WI38 (cell line): ENCODE results near the gene UCN3.

Source experiments
- H3K4me3 ChIP-seq: 2 replicates; pipeline ENCODE4 v1.5.1; 2011; ENCODE audit warnings: low read depth, mild to moderate bottlenecking, control low read depth, low read length
- CTCF ChIP-seq: IDR thresholded peaks from 2 replicates; pipeline ENCODE4 v1.5.1; 2012; ENCODE audit warnings: low read depth, mild to moderate bottlenecking, control low read depth, low read length

The UCN3 gene

GRCh38 chr10:5349362-5349761 lies 15.4 kb upstream of the UCN3 start:
- no peak for TF ChIP-seq CTCF
- no peak overlapping the region for H3K4me3 ChIP-seq

- TF ChIP-seq CTCF = no peak
- H3K4me3 ChIP-seq = no peak overlapping the region
Observed at GRCh38 chr10:5354068-5354467, 10.7 kb upstream of the UCN3 start.

GRCh38 chr10:5355594-5356301 lies 9.0 kb upstream of the UCN3 start:
- H3K4me3 ChIP-seq = no peak overlapping the region
- no peak for TF ChIP-seq CTCF

GRCh38 chr10:5356302-5356763 lies 8.4 kb upstream of the UCN3 start:
- no peak for TF ChIP-seq CTCF
- H3K4me3 ChIP-seq = no peak overlapping the region

GRCh38 chr10:5360318-5360915 lies 4.3 kb upstream of the UCN3 start:
- TF ChIP-seq CTCF = no peak
- H3K4me3 ChIP-seq = no peak overlapping the region

GRCh38 chr10:5361966-5362365 lies 2.8 kb upstream of the UCN3 start:
- TF ChIP-seq CTCF = no peak
- no peak overlapping the region for H3K4me3 ChIP-seq

GRCh38 chr10:5362873-5363272 lies 1.9 kb upstream of the UCN3 start:
- no peak for TF ChIP-seq CTCF

More at GRCh38 chr10:5362873-5363272, 1.9 kb upstream of the UCN3 start:
- no peak overlapping the region for H3K4me3 ChIP-seq
